ENCODE data around the gene FLNB.

FLNB gene

GRCh38 chr3:58151637-58152036 is 143.4 kb downstream of the FLNB start:
- H3K27ac ChIP-seq: no peak overlapping the region
- TF ChIP-seq, protein P1, sequence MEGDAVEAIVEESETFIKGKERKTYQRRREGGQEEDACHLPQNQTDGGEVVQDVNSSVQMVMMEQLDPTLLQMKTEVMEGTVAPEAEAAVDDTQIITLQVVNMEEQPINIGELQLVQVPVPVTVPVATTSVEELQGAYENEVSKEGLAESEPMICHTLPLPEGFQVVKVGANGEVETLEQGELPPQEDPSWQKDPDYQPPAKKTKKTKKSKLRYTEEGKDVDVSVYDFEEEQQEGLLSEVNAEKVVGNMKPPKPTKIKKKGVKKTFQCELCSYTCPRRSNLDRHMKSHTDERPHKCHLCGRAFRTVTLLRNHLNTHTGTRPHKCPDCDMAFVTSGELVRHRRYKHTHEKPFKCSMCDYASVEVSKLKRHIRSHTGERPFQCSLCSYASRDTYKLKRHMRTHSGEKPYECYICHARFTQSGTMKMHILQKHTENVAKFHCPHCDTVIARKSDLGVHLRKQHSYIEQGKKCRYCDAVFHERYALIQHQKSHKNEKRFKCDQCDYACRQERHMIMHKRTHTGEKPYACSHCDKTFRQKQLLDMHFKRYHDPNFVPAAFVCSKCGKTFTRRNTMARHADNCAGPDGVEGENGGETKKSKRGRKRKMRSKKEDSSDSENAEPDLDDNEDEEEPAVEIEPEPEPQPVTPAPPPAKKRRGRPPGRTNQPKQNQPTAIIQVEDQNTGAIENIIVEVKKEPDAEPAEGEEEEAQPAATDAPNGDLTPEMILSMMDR (IDR thresholded peaks at IDR 0.05; ENCODE audit: low read depth, low read length, missing control alignments): no peak
- no peaks in the 10 kb centered on the region for H3K27me3 ChIP-seq (replicated peaks)
- H3K4me3 ChIP-seq (ENCODE audit: low read depth, low read length): no peak overlapping the region
- in situ Hi-C loops (cut with HindIII; ENCODE audit: low pct_ligation_motif_present, low sequenced_read_pairs): loop anchor here (25.0 kb wide), 1 partner anchor 139 kb away; the partner anchor contains the start of gene FLNB
- peaks cover 99% of the 10 kb centered on the region for H3K36me3 ChIP-seq (replicated peaks)
- no peak for DNase-seq

DNA sequence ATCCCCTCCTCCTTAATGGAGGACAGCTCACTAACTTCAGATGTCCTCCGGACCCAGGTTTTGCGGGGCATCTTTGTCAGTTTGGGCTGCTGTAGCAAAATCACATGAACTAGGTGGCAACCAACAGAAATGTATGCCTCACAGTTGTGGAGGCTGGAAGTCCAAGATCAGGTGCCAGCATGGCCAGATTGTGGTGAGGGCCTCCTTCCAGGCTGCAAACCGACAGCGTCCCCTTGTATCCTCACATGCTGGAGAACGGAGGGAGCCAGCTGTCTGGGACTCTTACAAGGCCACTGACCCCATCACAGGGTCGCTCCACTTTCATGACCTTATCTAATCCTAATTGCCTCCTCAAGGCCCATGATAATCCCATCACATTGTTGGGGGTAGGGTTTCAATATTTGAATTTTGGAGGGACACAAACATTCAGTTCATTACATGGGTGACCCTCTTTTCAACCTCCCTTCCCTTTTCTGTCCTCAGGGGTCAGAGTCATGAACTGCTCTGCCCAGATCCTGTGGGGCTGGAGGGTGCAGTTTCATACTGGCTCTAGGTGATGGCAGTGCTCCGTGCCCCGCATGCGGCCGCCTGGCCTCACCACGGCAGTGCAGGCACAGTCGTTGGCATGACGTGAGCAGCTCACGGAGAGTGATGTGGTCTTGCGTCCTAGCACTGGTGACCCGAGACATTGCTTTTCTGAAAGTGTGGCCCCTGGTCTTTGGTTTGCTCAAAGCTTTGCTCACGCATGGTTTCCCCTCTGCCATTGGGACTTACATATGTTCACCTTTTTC is 144.2 kb downstream of the FLNB start:
- Histone ChIP-seq H3K27me3 (replicated peaks) (no peaks in the 10 kb centered on the region), H3K4me3 (ENCODE audit: low read depth, low read length) (no peak overlapping the region), H3K36me3 (replicated peaks) (peaks cover 99% of the 10 kb centered on the region), H3K27ac (no peak overlapping the region)
- DNase-seq: no peak
- in situ Hi-C loops (cut with HindIII; ENCODE audit: low pct_ligation_motif_present, low sequenced_read_pairs): loop anchor here (25.0 kb wide), 1 partner anchor 140 kb away; the partner anchor contains the start of gene FLNB
- TF ChIP-seq, protein P1 (IDR thresholded peaks at IDR 0.05; ENCODE audit: low read depth, low read length, missing control alignments): no peak

DNA sequence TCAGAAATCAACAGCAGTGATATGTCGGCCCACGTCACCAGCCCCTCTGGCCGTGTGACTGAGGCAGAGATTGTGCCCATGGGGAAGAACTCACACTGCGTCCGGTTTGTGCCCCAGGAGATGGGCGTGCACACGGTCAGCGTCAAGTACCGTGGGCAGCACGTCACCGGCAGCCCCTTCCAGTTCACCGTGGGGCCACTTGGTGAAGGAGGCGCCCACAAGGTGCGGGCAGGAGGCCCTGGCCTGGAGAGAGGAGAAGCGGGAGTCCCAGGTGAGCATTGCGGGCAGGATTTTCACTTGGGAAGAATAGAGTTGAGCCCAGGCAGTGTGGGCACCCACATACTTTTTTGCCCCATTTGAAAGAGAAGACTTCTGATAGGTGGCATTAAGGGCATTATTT is 145.1 kb downstream of the FLNB start:
- Histone ChIP-seq H3K4me3 (ENCODE audit: low read depth, low read length) (no peak overlapping the region), H3K27ac (no peak overlapping the region), H3K36me3 (replicated peaks) (peaks cover 99% of the 10 kb centered on the region), H3K27me3 (replicated peaks) (no peaks in the 10 kb centered on the region)
- TF ChIP-seq, protein P1 (IDR thresholded peaks at IDR 0.05; ENCODE audit: low read depth, low read length, missing control alignments): no peak
- in situ Hi-C loops (cut with HindIII; ENCODE audit: low pct_ligation_motif_present, low sequenced_read_pairs): loop anchor here (25.0 kb wide), 1 partner anchor 141 kb away; the partner anchor contains the start of gene FLNB
- no peak for DNase-seq

DNA sequence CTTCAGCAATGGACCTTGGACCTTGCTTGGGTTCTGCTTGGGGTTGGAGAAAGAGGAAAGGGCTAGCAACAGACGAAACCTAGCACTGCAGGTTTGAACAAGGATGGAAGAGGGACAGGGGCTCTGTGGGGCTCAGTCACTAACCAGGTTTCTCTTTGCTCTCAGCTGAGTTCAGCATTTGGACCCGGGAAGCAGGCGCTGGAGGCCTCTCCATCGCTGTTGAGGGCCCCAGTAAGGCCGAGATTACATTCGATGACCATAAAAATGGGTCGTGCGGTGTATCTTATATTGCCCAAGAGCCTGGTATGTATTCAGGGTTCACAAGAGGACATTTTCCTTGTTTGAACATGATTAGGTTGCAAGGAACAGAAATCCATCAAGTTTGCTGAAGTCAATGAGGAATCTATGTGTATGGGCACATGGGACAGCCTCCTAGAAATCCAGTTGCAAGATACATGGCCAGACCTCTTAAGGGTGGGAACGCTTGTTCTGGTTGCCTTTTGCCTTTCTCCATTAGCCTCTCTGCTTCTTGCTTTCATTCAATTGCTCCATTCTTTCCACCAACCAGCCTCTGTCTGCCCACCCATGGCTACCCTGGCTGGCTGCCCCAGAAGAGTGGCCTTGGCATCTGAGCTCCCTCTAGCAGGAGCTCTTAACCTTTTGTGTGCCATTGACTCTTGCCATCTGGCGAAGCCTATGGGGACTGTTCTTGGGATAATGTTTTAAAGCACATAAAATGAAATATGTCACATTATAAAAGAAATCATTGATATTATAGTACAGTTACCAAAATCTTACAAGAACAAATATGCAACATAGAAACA is 146.6 kb downstream of the FLNB start:
- no peaks in the 10 kb centered on the region for H3K27me3 ChIP-seq (replicated peaks)
- TF ChIP-seq, protein P1 (IDR thresholded peaks at IDR 0.05; ENCODE audit: low read depth, low read length, missing control alignments): no peak
- peaks cover 99% of the 10 kb centered on the region for H3K36me3 ChIP-seq (replicated peaks)
- H3K4me3 ChIP-seq (ENCODE audit: low read depth, low read length): no peak overlapping the region
- no peak for DNase-seq
- H3K27ac ChIP-seq: no peak overlapping the region
- in situ Hi-C loops (cut with HindIII; ENCODE audit: low pct_ligation_motif_present, low sequenced_read_pairs): loop anchor here (25.0 kb wide), 1 partner anchor 143 kb away; the partner anchor contains the start of gene FLNB

DNA sequence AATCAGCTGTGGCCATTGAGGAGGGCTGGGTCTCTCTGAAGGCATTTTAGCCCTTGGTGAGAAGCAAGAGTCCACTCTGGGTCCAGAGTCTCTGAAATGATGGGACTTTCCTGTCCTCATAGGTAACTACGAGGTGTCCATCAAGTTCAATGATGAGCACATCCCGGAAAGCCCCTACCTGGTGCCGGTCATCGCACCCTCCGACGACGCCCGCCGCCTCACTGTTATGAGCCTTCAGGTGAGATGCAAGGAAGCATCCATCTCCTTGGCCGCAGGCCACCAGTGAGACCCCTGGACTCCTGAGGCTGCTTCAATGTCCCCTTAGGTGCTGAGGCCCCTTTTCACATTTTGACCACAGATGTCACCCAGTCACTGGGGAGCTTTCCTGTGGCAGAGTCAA is 147.6 kb downstream of the FLNB start:
- in situ Hi-C loops (cut with HindIII; ENCODE audit: low pct_ligation_motif_present, low sequenced_read_pairs): loop anchor here (25.0 kb wide), 1 partner anchor 144 kb away; the partner anchor contains the start of gene FLNB
- DNase-seq: no peak
- Histone ChIP-seq H3K4me3 (ENCODE audit: low read depth, low read length) (no peak overlapping the region), H3K27ac (no peak overlapping the region), H3K27me3 (replicated peaks) (no peaks in the 10 kb centered on the region), H3K36me3 (replicated peaks) (peaks cover 98% of the 10 kb centered on the region)
- TF ChIP-seq, protein P1 (IDR thresholded peaks at IDR 0.05; ENCODE audit: low read depth, low read length, missing control alignments): no peak
